HG02571 (cell line): Measurements from ENCODE around the gene GALR3.

Source experiments
- ATAC-seq: cut with Tn5 transposase; IDR thresholded peaks from one replicate; pipeline ENCODE4 v1.9.1; 2021; ENCODE audit warnings: mild to moderate bottlenecking, moderate library complexity; ENCODE audit not compliant: unreplicated experiment

The GALR3 gene

DNA sequence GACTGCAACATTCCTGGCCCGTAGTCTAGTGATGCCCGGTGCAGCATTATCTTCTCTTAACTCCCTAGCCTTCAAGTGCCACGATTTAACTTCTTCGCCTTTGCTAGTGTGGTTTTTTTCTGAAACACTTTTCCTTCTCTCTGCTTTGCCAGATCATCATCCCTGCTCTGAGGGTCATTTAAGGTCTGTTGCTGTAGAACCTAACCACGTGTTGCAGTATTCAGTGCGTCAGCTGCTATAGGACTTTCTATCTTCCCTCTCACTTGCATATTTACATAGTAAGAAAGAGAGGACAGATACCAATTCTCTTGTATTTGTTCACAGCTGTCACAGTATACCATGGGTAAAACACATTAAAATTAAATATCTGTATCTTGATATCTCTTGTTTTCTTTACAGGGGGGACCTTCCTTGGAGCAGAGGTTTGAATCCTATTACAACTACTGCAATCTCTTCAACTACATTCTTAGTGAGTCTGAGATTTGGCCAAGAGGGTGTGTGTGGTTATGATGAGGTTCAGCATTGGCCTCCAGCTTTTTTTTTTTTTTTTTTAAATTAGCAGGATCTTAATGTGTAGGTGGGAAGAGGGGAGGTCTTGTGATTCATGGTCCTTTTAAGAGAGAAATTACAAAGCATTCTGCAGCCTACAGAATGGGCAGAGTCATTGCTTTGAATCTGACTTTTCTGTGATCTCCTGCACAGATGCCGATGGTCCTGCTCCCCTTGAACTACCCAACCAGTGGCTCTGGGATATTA lies 39.6 kb downstream of the GALR3 start:
- no peak for ATAC-seq

DNA sequence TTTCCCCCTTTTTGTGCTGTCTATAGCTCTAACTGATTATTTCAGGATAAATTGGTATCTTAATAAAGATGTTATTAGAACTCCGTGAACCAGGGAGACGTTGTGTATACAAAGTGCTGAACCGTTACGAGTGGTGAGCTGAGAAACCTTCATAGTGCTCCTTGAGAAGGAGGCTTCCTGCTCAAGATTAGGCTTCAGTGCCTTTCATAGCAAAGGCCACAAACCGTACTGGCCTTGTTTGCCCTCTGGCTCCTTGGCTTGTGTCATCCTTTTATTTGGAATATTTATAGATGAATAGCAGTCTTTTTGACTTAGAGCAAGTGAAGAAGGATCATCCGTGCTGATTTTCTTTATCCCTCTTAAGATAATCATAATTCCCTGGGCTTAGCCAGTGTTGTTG lies 42.3 kb downstream of the GALR3 start:
- no peak for ATAC-seq

DNA sequence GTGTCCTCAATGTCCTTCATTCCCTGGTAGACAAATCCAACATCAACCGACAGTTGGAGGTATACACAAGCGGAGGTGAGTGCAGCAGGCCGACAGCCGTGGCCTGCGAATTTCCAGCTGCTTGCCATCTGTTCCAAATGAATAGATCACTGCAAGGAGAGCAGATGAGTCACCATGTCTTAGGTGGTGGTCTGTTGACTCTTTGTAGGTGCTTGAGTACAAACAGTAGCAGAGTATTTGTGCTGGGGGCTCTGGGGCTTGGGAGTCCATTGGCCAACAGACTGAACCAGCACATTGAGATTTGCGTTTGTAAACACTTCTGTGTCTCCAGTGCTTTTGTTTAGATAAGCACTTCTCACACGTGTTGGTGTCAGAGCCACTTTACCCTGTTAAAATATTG lies 47.1 kb downstream of the GALR3 start:
- no peak for ATAC-seq
